GM12878 (cell line): ENCODE measurements around the gene KCNA1. TPM values are rescaled to one million over a fixed set of nuclear protein-coding genes. Genes with fewer than 3 reads are reported as not detected.

ENCODE experiments used
- ATAC-seq: fragments of 200-7000 bp; cut with Tn5 transposase; 3 replicates; pipeline ENCODE4 v1.9.1; 2020; ENCODE audit warnings: mild to moderate bottlenecking, moderate library complexity
- BruUV-seq: library from RNA; stranded (reverse); fragments of 400-500 nt; replicated peaks from 2 replicates; lab custom pipeline; 2021; lab: Mats Ljungman, UMichigan
- CTCF ChIA-PET: fragments of 300-600 bp; sonication (Branson Sonifier 250); formaldehyde crosslinking; extraction: SDS; loops from one replicate; lab custom pipeline; 2021; ENCODE audit warnings: inconsistent platforms; lab: Yijun Ruan, JAX
- POLR2A ChIA-PET: fragments of 350-600 bp; formaldehyde crosslinking; extraction: SDS; loops from one replicate; lab custom pipeline; 2021; ENCODE audit warnings: inconsistent platforms; lab: Charles Lee
- RAD21 ChIA-PET: fragments of 300-600 bp; sonication (Branson Sonifier 250); formaldehyde crosslinking; loops from one replicate; lab custom pipeline; 2023; ENCODE audit warnings: antibody characterized with exemption; ENCODE audit not compliant: unreplicated experiment; lab: Charles Lee
- SMC1A ChIA-PET: fragments of 300-600 bp; sonication (Branson Sonifier 250); formaldehyde crosslinking; loops from one replicate; lab custom pipeline; 2023; ENCODE audit not compliant: unreplicated experiment, uncharacterized antibody; lab: Charles Lee
- DNase-seq: peaks from one replicate; pipeline ENCODE4 v3.0.0-alpha.2; 2011; ENCODE audit warnings: low read depth, low spot score
- FAIRE-seq: peaks from 3 replicates; lab custom pipeline; 2011; peaks lifted over from hg19 to GRCh38; lab: Jason Lieb, UNC
- H2AFZ ChIP-seq: 2 replicates; pipeline ENCODE4 v1.6.0; 2011; ENCODE audit warnings: low read depth, low read length, control low read depth; ENCODE audit not compliant: control insufficient read depth
- H3K27ac ChIP-seq: 2 replicates; pipeline ENCODE4 v1.5.1; 2011; ENCODE audit warnings: control low read depth; ENCODE audit not compliant: control insufficient read depth, insufficient read depth
- H3K27me3 ChIP-seq, 2 experiments: replicated peaks in 1 of 2; 2 replicates each; pipeline versions ENCODE4 v1.6.0 to v1.6.1; 2011; ENCODE audit warnings: low read length in 1 of 2; ENCODE audit not compliant: control insufficient read depth in 2 of 2, insufficient read depth in 2 of 2
- H3K36me3 ChIP-seq, 2 experiments: 2 replicates each; pipeline ENCODE4 v1.5.1; 2011; ENCODE audit warnings: low read length in 1 of 2; ENCODE audit not compliant: control insufficient read depth in 2 of 2, insufficient read depth in 2 of 2
- H3K4me1 ChIP-seq: 2 replicates; pipeline ENCODE4 v1.6.1; 2011; ENCODE audit warnings: mild to moderate bottlenecking, low read length, moderate library complexity, mixed read lengths; ENCODE audit not compliant: control insufficient read depth, insufficient read depth
- H3K4me2 ChIP-seq: 2 replicates; pipeline ENCODE4 v1.6.0; 2011; ENCODE audit warnings: control low read depth; ENCODE audit not compliant: control insufficient read depth, insufficient read depth
- H3K4me3 ChIP-seq: fragments of 200-600 bp; sonication (generic); 2 replicates; pipeline ENCODE4 v1.5.1; 2016
- H3K79me2 ChIP-seq: 2 replicates; pipeline ENCODE4 v1.6.0; 2011; ENCODE audit warnings: low read length; ENCODE audit not compliant: control insufficient read depth, insufficient read depth
- H3K9ac ChIP-seq: 2 replicates; pipeline ENCODE4 v1.8.0; 2011; ENCODE audit warnings: low read length, control low read depth, mixed read lengths; ENCODE audit not compliant: control insufficient read depth, insufficient read depth
- H3K9me3 ChIP-seq: replicated peaks from 3 replicates; pipeline ENCODE4 v1.5.1; 2011; ENCODE audit warnings: mild to moderate bottlenecking, low read length; ENCODE audit not compliant: control insufficient read depth, insufficient read depth
- H4K20me1 ChIP-seq: 2 replicates; pipeline ENCODE4 v1.6.0; 2011; ENCODE audit not compliant: control insufficient read depth, insufficient read depth
- BCL11A ChIP-seq: IDR thresholded peaks from 2 replicates; pipeline ENCODE4 v1.6.1; 2011; ENCODE audit warnings: low read depth, low read length
- CREB1 ChIP-seq: IDR thresholded peaks from 2 replicates; pipeline ENCODE4 v1.6.1; 2012; ENCODE audit warnings: low read depth, mild to moderate bottlenecking, inconsistent platforms
- DPF2 ChIP-seq: fragments of 450-650 bp; IDR thresholded peaks from 2 replicates; pipeline ENCODE4 v1.6.1; 2017; ENCODE audit warnings: mild to moderate bottlenecking
- GATAD2B ChIP-seq: fragments of 450-650 bp; conservative IDR thresholded peaks from 2 replicates; pipeline ENCODE4 v1.6.1; 2017; ENCODE audit warnings: low read depth, mild to moderate bottlenecking, moderate library complexity
- NBN ChIP-seq: fragments of 450-650 bp; IDR thresholded peaks from 2 replicates; pipeline ENCODE4 v1.6.1; 2016
- SPI1 ChIP-seq: IDR thresholded peaks from 2 replicates; pipeline ENCODE4 v1.6.1; 2011; ENCODE audit warnings: low read depth, mild to moderate bottlenecking, low read length, moderate library complexity, borderline replicate concordance; ENCODE audit not compliant: insufficient read depth
- SREBF2 ChIP-seq: IDR thresholded peaks from 2 replicates; pipeline ENCODE4 v1.6.1; 2012; ENCODE audit warnings: mild to moderate bottlenecking, low read length
- TAF1 ChIP-seq: IDR thresholded peaks from 2 replicates; pipeline ENCODE4 v1.6.1; 2011; ENCODE audit warnings: mild to moderate bottlenecking, low read depth, low read length, borderline replicate concordance
- WRNIP1 ChIP-seq: IDR thresholded peaks from 2 replicates; pipeline ENCODE4 v1.6.1; 2011; ENCODE audit warnings: low read depth, low read length, improper control_type of control experiment, borderline replicate concordance
- ZNF217 ChIP-seq: fragments of 450-650 bp; IDR thresholded peaks from 2 replicates; pipeline ENCODE4 v1.6.1; 2017; ENCODE audit warnings: antibody characterized with exemption, mild to moderate bottlenecking
- ZNF687 ChIP-seq: fragments of 450-650 bp; IDR thresholded peaks from 2 replicates; pipeline ENCODE4 v1.6.1; 2017; ENCODE audit warnings: mild to moderate bottlenecking, moderate library complexity
- WGBS: methylation state at CpG from one replicate; pipeline ENCODE4 v1.1.6; 2016; ENCODE audit warnings: low lambda C conversion rate; ENCODE audit not compliant: insufficient replicate concordance, insufficient coverage; ENCODE audit errors: missing lambda C conversion rate; 5-methylcytosine and 5-hydroxymethylcytosine counted together
- in situ Hi-C: fragments of 300-500 bp; cut with MboI; formaldehyde crosslinking; loops from 9 replicates; pipeline ENCODE4 v1.14.3; 2018; ENCODE audit warnings: mixed read lengths
- intact Hi-C: fragments of 100-400 bp; cut with micrococcal nuclease; formaldehyde crosslinking; loops from one replicate; pipeline ENCODE4 v1.14.2; 2022; ENCODE audit not compliant: unreplicated experiment
- polyA plus RNA-seq, 11 experiments: library from polyadenylated mRNA; depleted of rRNA in 4 of 11; unstranded in 6 of 11; stranded (reverse) in 5 of 11; fragments of >200 nt; fragmentation: Nextera tagmentation in 4 of 11; fragmentation: Illumina TruSeq in 1 of 11; extraction: Ambion mirVana in 4 of 11; extraction: Trizol in 1 of 11; gene quantifications; 1 replicate in 1 of 11; 2 replicates in 10 of 11; pipeline versions ENCODE4 v1.2.1 to v1.2.3, GENCODE V29; 2011 to 2016; ENCODE audit warnings: inconsistent platforms in 2 of 11, missing spikeins in 2 of 11, low read depth in 1 of 11
- total RNA-seq, 4 experiments: library from RNA; depleted of rRNA in 3 of 4; stranded (reverse); fragments of >200 nt in 3 of 4; fragmentation: Illumina TruSeq in 1 of 4; extraction: Trizol in 1 of 4; gene quantifications; 2 replicates each; pipeline versions ENCODE4 v1.2.1 to v1.2.3, GENCODE V29; 2013 to 2021
- TF ChIP-seq, protein P1 (sequence below): fragments of 150-350 bp; IDR thresholded peaks from 2 replicates; pipeline ENCODE4 v1.6.1; 2016; ENCODE audit warnings: low read depth, low read length
- TF ChIP-seq, protein P2 (sequence below): fragments of 450-650 bp; formaldehyde crosslinking; IDR thresholded peaks from 2 replicates; pipeline ENCODE4 v1.4.0; 2020; ENCODE audit warnings: mild to moderate bottlenecking, moderate library complexity
- TF ChIP-seq, protein P3 (sequence below): IDR thresholded peaks from 2 replicates; pipeline ENCODE4 v1.6.1; 2011; ENCODE audit warnings: low read depth, low read length, improper control_type of control experiment, borderline replicate concordance

Gene KCNA1
- total and polyA plus RNA-seq, 10 of the 15 experiments (the other 5 are each of a cell fraction or from before 2014, with no cell fraction given): 0.05 to 0.77 (median 0.33) TPM

DNA sequence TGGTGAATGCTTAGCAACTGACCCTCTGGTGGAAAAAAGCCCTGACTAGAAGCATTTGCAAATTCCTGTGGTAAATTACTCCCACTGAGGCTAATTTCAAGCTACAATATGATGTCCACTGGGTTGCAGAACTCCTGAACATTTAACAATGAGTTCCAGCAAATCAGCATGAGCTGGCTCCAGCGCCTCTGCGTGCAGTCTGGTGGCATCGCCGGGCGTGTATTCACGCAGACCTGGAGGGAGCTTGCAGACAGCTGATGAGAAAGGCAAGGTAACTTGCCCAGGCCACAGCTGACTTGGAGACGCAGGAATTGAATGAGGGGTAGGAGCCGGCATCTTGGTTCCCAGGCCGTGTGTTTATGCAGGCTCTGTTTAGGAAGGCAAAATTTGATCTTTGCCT is 45.1 kb upstream of the KCNA1 start:
- no peaks in the 10 kb centered on the region for H3K36me3 ChIP-seq
- ATAC-seq (no peak), DNase-seq (no peak), FAIRE-seq (no peak)
- H3K27ac ChIP-seq: no peak overlapping the region
- H3K27me3 ChIP-seq: no peaks in the 10 kb centered on the region; a peak in 1 of 4 replicates
- POLR2A ChIA-PET: no interaction called here
- no peaks in the 10 kb centered on the region for H3K9me3 ChIP-seq
- H3K9ac ChIP-seq: no peak overlapping the region
- H4K20me1 ChIP-seq: no peaks in the 10 kb centered on the region
- SMC1A ChIA-PET: no interaction called here
- no peak overlapping the region for H2AFZ ChIP-seq
- peaks cover 25% of the 10 kb centered on the region for H3K4me1 ChIP-seq
- CTCF ChIA-PET: no interaction called here
- no peak overlapping the region for H3K4me3 ChIP-seq
- RAD21 ChIA-PET: interaction anchor here (1.3 kb wide), 1 partner anchor 9 kb away, joined by 3 read pairs; no protein-coding TSS in a partner anchor
- WGBS: 75% methylated on average over 9 of the region's 9 CpGs
- intact Hi-C loops (no loop called here), in situ Hi-C loops (no loop called here)
- BruUV-seq: no TSS peak
- no peak overlapping the region for H3K4me2 ChIP-seq
- no peaks in the 10 kb centered on the region for H3K79me2 ChIP-seq
- TF ChIP-seq ZNF687 (no peak), SPI1 (no peak), CREB1 (no peak), NBN (no peak), DPF2 (no peak), ZNF217 (no peak), GATAD2B (no peak), SREBF2 (no peak), TAF1 (no peak), WRNIP1 (no peak), BCL11A (no peak)
- TF ChIP-seq, protein P1, sequence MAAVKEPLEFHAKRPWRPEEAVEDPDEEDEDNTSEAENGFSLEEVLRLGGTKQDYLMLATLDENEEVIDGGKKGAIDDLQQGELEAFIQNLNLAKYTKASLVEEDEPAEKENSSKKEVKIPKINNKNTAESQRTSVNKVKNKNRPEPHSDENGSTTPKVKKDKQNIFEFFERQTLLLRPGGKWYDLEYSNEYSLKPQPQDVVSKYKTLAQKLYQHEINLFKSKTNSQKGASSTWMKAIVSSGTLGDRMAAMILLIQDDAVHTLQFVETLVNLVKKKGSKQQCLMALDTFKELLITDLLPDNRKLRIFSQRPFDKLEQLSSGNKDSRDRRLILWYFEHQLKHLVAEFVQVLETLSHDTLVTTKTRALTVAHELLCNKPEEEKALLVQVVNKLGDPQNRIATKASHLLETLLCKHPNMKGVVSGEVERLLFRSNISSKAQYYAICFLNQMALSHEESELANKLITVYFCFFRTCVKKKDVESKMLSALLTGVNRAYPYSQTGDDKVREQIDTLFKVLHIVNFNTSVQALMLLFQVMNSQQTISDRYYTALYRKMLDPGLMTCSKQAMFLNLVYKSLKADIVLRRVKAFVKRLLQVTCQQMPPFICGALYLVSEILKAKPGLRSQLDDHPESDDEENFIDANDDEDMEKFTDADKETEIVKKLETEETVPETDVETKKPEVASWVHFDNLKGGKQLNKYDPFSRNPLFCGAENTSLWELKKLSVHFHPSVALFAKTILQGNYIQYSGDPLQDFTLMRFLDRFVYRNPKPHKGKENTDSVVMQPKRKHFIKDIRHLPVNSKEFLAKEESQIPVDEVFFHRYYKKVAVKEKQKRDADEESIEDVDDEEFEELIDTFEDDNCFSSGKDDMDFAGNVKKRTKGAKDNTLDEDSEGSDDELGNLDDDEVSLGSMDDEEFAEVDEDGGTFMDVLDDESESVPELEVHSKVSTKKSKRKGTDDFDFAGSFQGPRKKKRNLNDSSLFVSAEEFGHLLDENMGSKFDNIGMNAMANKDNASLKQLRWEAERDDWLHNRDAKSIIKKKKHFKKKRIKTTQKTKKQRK: no peak
- TF ChIP-seq, protein P2, sequence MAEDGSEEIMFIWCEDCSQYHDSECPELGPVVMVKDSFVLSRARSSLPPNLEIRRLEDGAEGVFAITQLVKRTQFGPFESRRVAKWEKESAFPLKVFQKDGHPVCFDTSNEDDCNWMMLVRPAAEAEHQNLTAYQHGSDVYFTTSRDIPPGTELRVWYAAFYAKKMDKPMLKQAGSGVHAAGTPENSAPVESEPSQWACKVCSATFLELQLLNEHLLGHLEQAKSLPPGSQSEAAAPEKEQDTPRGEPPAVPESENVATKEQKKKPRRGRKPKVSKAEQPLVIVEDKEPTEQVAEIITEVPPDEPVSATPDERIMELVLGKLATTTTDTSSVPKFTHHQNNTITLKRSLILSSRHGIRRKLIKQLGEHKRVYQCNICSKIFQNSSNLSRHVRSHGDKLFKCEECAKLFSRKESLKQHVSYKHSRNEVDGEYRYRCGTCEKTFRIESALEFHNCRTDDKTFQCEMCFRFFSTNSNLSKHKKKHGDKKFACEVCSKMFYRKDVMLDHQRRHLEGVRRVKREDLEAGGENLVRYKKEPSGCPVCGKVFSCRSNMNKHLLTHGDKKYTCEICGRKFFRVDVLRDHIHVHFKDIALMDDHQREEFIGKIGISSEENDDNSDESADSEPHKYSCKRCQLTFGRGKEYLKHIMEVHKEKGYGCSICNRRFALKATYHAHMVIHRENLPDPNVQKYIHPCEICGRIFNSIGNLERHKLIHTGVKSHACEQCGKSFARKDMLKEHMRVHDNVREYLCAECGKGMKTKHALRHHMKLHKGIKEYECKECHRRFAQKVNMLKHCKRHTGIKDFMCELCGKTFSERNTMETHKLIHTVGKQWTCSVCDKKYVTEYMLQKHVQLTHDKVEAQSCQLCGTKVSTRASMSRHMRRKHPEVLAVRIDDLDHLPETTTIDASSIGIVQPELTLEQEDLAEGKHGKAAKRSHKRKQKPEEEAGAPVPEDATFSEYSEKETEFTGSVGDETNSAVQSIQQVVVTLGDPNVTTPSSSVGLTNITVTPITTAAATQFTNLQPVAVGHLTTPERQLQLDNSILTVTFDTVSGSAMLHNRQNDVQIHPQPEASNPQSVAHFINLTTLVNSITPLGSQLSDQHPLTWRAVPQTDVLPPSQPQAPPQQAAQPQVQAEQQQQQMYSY: no peak
- TF ChIP-seq, protein P3, sequence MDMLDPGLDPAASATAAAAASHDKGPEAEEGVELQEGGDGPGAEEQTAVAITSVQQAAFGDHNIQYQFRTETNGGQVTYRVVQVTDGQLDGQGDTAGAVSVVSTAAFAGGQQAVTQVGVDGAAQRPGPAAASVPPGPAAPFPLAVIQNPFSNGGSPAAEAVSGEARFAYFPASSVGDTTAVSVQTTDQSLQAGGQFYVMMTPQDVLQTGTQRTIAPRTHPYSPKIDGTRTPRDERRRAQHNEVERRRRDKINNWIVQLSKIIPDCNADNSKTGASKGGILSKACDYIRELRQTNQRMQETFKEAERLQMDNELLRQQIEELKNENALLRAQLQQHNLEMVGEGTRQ: no peak
